ENCODE data around the gene CCDC50.

The CCDC50 gene

GRCh38 chr3:191343115-191343514, 13.9 kb downstream of the CCDC50 start:
- H4K20me1 ChIP-seq (ENCODE audit: insufficient read depth, low read length, poor library complexity, severe bottlenecking) = no peaks in the 10 kb centered on the region
- H3K36me3 ChIP-seq (ENCODE audit: insufficient read depth, low read length) = no peaks in the 10 kb centered on the region
- no peak for TF ChIP-seq EZH2phosphoT487 (IDR thresholded peaks at IDR 0.05; ENCODE audit: borderline replicate concordance)
- TF ChIP-seq CTCF (conservative IDR thresholded peaks at IDR 0.05; ENCODE audit: low read length) = no peak

GRCh38 chr3:191343913-191344312, 14.7 kb downstream of the CCDC50 start:
- H4K20me1 ChIP-seq (ENCODE audit: insufficient read depth, low read length, poor library complexity, severe bottlenecking) = no peaks in the 10 kb centered on the region

More at GRCh38 chr3:191343115-191343514, 13.9 kb downstream of the CCDC50 start:
- Histone ChIP-seq H3K27me3 (ENCODE audit: insufficient read depth, low read length, poor library complexity, severe bottlenecking) (no peaks in the 10 kb centered on the region), H3K4me2 (ENCODE audit: low read depth, low read length, poor library complexity, severe bottlenecking) (no peak overlapping the region), H3F3A (ENCODE audit: low read depth) (no peaks in the 10 kb centered on the region), H2AFZ (ENCODE audit: low read length) (no peak overlapping the region), H3K79me2 (ENCODE audit: insufficient read depth, low read length) (no peaks in the 10 kb centered on the region), H3K4me3 (ENCODE audit: low read length, poor library complexity, severe bottlenecking) (no peak overlapping the region), H3K9ac (ENCODE audit: low read depth, low read length, poor library complexity, severe bottlenecking) (no peak overlapping the region), H3K9me3 (ENCODE audit: insufficient read depth, low read depth, low read length) (no peaks in the 10 kb centered on the region), H3K9me2 (replicated peaks; ENCODE audit: low read depth, low read length) (no peaks in the 10 kb centered on the region), H3K4me1 (ENCODE audit: insufficient read depth, low read length, poor library complexity, severe bottlenecking) (no peaks in the 10 kb centered on the region)

GRCh38 chr3:191345334-191345733, 16.1 kb downstream of the CCDC50 start:
- H3K79me2 ChIP-seq (ENCODE audit: insufficient read depth, low read length) = no peaks in the 10 kb centered on the region
- no peaks in the 10 kb centered on the region for H3K27me3 ChIP-seq (ENCODE audit: insufficient read depth, low read length, poor library complexity, severe bottlenecking)
- H3K4me2 ChIP-seq (ENCODE audit: low read depth, low read length, poor library complexity, severe bottlenecking) = no peak overlapping the region
- no peaks in the 10 kb centered on the region for H3K36me3 ChIP-seq (ENCODE audit: insufficient read depth, low read length)
- H3K4me3 ChIP-seq (ENCODE audit: low read length, poor library complexity, severe bottlenecking) = no peak overlapping the region
- H2AFZ ChIP-seq (ENCODE audit: low read length) = no peak overlapping the region
- H4K20me1 ChIP-seq (ENCODE audit: insufficient read depth, low read length, poor library complexity, severe bottlenecking) = no peaks in the 10 kb centered on the region
- H3K9me3 ChIP-seq (ENCODE audit: insufficient read depth, low read depth, low read length) = no peaks in the 10 kb centered on the region
- no peaks in the 10 kb centered on the region for H3K9me2 ChIP-seq (replicated peaks; ENCODE audit: low read depth, low read length)
- H3K4me1 ChIP-seq (ENCODE audit: insufficient read depth, low read length, poor library complexity, severe bottlenecking) = no peaks in the 10 kb centered on the region
- no peak overlapping the region for H3K9ac ChIP-seq (ENCODE audit: low read depth, low read length, poor library complexity, severe bottlenecking)
- H3F3A ChIP-seq (ENCODE audit: low read depth) = no peaks in the 10 kb centered on the region
- TF ChIP-seq CTCF (conservative IDR thresholded peaks at IDR 0.05; ENCODE audit: low read length) (no peak), EZH2phosphoT487 (IDR thresholded peaks at IDR 0.05; ENCODE audit: borderline replicate concordance) (no peak)

More at GRCh38 chr3:191343913-191344312, 14.7 kb downstream of the CCDC50 start:
- Histone ChIP-seq H3F3A (ENCODE audit: low read depth) (no peaks in the 10 kb centered on the region), H2AFZ (ENCODE audit: low read length) (no peak overlapping the region), H3K9me2 (replicated peaks; ENCODE audit: low read depth, low read length) (no peaks in the 10 kb centered on the region), H3K36me3 (ENCODE audit: insufficient read depth, low read length) (no peaks in the 10 kb centered on the region), H3K27me3 (ENCODE audit: insufficient read depth, low read length, poor library complexity, severe bottlenecking) (no peaks in the 10 kb centered on the region), H3K79me2 (ENCODE audit: insufficient read depth, low read length) (no peaks in the 10 kb centered on the region), H3K9me3 (ENCODE audit: insufficient read depth, low read depth, low read length) (no peaks in the 10 kb centered on the region), H3K4me3 (ENCODE audit: low read length, poor library complexity, severe bottlenecking) (no peak overlapping the region), H3K9ac (ENCODE audit: low read depth, low read length, poor library complexity, severe bottlenecking) (no peak overlapping the region), H3K4me2 (ENCODE audit: low read depth, low read length, poor library complexity, severe bottlenecking) (no peak overlapping the region), H3K4me1 (ENCODE audit: insufficient read depth, low read length, poor library complexity, severe bottlenecking) (no peaks in the 10 kb centered on the region)
- TF ChIP-seq EZH2phosphoT487 (IDR thresholded peaks at IDR 0.05; ENCODE audit: borderline replicate concordance) (no peak), CTCF (conservative IDR thresholded peaks at IDR 0.05; ENCODE audit: low read length) (no peak)

All from Loucy (cell line).